HG03460 (cell line): ENCODE data around the gene PLPPR3.
"Not testable (repeated sequence)": the region's sequence is repeated elsewhere in the genome, so short reads cannot be mapped to it uniquely, and the experiment has no call there.

ENCODE experiments used
- ATAC-seq: cut with Tn5 transposase; IDR thresholded peaks from one replicate; pipeline ENCODE4 v1.9.1; 2021; ENCODE audit not compliant: unreplicated experiment

Gene PLPPR3

DNA sequence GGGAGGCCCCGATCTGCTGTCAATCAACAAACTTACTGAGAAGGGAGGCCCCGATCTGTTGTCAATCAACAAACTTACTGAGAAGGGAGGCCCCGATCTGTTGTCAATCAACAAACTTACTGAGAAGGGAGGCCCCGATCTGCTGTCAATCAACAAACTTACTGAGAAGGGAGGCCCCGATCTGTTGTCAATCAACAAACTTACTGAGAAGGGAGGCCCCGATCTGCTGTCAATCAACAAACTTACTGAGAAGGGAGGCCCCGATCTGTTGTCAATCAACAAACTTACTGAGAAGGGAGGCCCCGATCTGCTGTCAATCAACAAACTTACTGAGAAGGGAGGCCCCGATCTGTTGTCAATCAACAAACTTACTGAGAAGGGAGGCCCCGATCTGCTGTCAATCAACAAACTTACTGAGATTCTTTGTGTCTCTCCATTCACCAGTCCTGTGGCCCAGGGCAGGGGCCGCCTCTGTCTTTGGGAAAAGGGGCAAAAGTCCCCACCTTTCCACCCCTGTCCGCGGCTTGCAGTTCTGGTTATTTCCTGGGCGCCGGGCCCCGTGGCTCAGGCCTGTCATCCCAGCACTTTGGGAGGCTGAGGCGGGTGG, 32.0 kb upstream of the PLPPR3 start:
- not testable (repeated sequence) for ATAC-seq

GRCh38 chr19:853014-853585, 31.3 kb upstream of the PLPPR3 start:
- no peak for ATAC-seq

DNA sequence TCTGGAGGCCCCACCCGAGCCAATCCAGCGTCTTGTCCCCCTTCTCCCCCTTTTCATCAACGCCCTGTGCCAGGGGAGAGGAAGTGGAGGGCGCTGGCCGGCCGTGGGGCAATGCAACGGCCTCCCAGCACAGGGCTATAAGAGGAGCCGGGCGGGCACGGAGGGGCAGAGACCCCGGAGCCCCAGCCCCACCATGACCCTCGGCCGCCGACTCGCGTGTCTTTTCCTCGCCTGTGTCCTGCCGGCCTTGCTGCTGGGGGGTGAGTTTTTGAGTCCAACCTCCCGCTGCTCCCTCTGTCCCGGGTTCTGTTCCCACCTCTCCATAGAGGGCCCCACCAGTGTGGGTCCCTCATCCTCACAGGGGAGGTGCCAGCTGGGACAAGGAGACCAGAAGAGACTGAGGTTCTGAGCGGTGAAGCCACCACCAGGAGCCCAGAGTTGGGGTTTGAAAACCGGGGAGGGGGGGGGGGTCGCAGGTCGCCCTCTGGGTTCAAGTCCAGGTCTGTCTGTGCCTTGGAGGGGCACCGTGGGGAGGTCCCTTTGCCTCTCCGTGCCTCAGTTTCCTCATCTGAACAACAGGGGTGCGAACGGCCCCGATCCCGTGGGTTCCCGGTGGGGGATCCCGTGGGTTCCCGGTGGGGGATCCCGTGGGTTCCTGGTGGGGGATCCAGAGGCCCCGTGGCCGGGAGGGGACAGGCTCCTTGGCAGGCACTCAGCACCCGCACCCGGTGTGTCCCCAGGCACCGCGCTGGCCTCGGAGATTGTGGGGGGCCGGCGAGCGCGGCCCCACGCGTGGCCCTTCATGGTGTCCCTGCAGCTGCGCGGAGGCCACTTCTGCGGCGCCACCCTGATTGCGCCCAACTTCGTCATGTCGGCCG, 30.6 kb upstream of the PLPPR3 start, which contains the start of gene ELANE:
TSS of gene ELANE (plus strand) at position 168 of the 878 bp plus-strand sequence. CDS start at position 194, 26 bp downstream.
- ATAC-seq, result no peak

DNA sequence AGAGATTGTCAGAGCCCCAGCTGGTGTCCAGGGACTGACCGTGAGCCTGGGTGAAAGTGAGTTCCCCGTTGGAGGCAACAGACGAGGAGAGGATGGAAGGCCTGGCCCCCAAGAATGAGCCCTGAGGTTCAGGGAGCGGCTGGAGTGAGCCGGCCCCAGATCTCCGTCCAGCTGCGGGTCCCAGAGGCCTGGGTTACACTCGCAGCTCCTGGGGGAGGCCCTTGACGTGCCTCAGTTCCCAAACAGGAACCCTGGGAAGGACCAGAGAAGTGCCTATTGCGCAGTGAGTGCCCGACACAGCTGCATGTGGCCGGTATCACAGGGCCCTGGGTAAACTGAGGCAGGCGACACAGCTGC, 29.2 kb upstream of the PLPPR3 start:
- no peak for ATAC-seq

DNA sequence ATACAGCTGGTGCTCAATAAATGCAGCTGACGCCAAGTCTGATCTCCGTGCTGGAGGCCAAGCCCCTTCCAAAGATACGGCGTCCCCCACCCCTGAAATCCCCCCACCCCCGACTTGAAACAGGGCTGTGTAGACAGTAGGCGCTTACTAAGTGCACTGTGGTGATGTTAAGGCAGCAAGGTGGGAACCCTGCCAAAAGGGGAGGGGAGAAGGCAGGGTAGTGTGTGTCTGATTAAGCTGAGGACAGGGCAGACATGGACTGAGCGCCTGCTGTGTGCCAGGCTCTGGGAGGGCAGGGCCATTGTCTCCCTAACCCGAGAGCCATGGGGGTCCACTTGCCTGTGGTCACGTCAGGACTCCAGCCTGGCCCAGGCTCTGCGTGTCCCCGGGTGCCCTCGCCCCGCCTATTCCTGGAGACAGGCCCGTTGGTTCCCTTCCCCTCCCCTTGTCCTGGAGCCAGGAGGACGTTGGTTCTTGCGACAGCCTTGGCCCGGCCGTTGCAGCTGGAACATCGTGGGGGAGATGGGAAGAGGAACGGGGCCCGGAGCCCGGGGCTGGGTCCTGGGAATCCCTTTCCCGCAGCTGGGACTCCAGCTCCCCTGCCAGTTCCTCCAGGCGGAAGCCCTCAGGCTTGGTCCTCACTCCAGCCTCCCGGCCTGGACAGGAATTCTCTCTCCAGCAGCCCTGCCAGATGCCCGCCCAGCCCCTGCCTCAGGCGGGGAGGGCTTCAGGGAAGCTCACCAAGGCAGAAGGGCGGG, 28.6 kb upstream of the PLPPR3 start:
- ATAC-seq, result no peak

DNA sequence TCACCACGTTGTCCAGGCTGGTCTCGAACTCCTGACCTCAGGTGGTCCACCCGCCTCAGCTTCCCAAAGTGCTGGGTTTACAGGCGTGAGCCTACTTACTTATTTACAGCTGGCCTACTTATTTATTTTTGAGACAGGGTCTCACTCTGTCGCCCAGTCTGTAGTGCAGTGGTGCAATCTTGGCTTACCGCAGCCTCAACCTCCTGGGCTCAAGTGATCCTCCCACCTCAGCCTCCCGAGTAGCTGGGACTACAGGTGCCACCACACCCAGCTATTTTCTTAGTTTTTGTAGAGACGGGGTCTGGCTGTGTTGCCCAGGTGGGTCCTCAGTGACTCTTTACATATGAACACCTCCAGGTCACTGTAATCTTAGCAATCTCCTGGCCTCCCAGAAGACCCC, 27.4 kb upstream of the PLPPR3 start:
- ATAC-seq, result not testable (repeated sequence)

DNA sequence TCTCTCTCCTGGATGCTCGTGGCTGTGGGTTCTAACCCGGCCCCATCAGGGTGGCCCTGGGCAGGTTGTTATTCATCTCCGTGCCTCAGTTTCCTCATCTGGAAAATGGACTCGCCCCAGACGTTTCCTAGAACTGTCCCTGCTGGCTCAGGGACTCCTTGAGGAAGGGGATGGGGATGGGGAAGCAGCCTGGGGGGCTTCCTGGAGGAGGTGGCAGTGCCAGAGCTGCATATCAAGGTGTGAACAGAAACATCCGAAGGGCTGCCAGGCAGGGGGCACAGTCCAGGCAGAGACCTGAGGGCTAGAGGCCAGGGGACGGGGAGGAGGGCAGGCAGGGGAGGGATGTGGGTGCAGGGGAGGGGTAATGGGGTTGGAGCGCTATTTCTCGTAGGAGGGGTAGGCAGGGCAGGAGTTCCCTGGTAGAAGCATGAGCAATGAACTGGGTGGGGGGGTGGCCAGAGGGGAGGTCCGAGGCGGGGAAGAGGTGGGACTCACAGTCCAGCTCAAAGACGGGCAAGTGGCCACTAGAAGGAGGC, 26.7 kb upstream of the PLPPR3 start:
- no peak for ATAC-seq

- ATAC-seq, result no peak
Measured at GRCh38 chr19:845707-846521, 24.2 kb upstream of the PLPPR3 start.

- no peak for ATAC-seq
Measured at GRCh38 chr19:844546-844971, 22.8 kb upstream of the PLPPR3 start.

DNA sequence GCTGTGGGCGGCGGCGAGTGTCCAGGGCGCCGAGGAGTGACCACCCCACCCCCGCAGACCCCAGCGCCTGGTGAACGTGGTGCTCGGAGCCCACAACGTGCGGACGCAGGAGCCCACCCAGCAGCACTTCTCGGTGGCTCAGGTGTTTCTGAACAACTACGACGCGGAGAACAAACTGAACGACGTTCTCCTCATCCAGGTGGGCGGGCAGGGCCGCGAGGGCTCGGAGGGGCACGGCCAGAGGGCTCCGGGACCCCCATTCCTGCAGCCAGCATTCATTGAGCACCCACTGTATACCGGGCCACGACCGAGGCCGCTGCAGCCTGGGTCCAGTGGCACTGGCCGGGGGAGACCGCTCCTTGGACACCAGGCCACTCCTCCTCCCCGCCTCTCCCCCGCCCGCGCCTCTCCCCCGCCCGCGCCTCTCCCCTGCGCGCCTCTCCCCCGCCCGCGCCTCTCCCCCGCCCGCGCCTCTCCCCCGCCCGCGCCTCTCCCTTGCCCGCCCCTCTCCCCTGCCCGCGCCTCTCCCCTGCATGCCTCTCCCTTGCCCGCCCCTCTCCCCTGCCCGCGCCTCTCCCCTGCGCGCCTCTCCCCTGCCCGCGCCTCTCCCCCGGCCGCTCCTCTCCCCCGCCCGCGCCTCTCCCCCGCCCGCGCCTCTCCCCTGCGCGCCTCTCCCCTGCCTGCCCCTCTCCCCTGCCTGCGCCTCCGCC, 22.2 kb upstream of the PLPPR3 start:
- ATAC-seq, result no peak

GRCh38 chr19:843180-843835, 21.6 kb upstream of the PLPPR3 start:
- no peak for ATAC-seq

GRCh38 chr19:842802-843179, 21.0 kb upstream of the PLPPR3 start:
- not testable (repeated sequence) for ATAC-seq

DNA sequence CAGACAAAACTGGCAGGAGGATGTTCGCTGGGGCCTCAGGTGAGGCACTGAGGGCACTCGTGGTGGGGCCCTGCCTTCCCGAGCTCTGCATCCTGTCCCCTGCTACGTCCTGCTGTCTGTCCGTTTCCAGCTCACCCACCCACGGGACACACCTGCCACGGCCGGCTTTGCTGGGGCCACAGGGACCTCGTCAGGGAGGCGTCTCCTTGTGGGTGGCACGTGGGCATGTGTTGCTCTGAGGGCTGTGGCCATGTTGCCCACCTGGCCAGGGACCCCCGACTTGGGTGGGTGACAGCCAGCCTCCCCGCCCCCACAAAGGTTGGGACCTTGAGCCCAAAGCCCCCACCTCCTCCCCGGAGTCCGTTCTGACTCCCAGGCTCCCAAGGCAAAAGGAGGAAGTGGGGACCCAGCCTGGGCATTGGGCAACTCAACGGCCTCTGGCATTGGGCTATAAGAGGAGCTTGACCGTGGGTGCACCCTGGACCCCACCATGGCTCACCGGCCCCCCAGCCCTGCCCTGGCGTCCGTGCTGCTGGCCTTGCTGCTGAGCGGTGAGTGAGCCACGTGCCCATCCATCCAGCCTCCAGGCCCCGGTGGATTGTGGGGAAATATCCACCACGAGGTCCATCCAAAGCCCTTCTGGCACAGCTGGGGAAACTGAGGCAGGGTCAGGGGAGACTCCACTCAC, 18.9 kb upstream of the PLPPR3 start, which contains the start of gene PRTN3:
TSS of gene PRTN3 (plus strand) at position 481 of the 688 bp plus-strand sequence. CDS start at position 491, 10 bp downstream.
- no peak for ATAC-seq

- no peak for ATAC-seq
Measured at GRCh38 chr19:835210-835810, 13.6 kb upstream of the PLPPR3 start.

- no peak for ATAC-seq
Measured at GRCh38 chr19:834216-834615, 12.5 kb upstream of the PLPPR3 start.

DNA sequence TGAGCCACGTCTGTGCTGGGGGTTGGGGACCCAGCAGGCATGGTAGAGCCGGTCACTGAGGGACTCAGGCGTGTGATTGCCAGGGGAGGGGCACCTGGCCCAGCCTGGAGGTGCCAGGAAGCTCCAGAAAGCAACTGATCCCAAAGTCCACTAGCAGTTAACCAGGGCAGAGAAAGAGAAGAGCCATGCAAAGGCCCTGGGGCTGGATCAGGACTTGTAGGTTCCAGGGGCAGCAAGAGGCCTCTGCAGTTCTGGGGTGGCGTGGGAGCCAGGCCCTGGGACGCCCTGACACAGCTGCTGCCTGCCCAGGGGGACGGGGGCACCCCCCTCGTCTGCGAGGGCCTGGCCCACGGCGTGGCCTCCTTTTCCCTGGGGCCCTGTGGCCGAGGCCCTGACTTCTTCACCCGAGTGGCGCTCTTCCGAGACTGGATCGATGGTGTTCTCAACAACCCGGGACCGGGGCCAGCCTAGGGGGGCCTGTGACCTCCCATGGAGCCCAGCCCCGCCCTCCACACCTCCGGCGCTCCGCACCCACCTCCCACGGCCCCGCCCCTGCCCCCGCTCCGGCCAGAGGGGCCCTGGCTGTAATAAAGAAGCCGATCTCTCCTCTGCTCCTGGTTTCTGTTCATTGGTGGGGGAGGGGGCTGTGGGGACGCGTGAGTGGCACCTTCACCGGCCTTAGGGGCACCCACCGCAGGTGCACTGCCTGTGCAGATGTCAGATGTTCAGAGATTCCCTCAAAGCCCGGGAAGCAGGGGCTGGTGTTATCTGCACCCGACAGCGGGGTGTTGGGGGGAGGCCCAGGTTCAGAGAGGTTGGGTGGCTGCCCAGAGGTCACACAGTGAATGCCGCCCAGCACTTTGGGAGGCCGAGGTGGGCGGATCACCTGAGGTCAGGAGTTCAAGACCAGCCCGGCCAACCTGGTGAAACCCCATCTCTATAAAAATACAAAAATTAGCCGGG, 9.9 kb upstream of the PLPPR3 start:
- no peak for ATAC-seq
